HG03045 (cell line): ENCODE results near the gene BTBD9.

Source experiments
- ATAC-seq: cut with Tn5 transposase; IDR thresholded peaks from one replicate; pipeline ENCODE4 v1.9.1; 2021; ENCODE audit warnings: mild to moderate bottlenecking, moderate library complexity; ENCODE audit not compliant: unreplicated experiment

Gene BTBD9

DNA sequence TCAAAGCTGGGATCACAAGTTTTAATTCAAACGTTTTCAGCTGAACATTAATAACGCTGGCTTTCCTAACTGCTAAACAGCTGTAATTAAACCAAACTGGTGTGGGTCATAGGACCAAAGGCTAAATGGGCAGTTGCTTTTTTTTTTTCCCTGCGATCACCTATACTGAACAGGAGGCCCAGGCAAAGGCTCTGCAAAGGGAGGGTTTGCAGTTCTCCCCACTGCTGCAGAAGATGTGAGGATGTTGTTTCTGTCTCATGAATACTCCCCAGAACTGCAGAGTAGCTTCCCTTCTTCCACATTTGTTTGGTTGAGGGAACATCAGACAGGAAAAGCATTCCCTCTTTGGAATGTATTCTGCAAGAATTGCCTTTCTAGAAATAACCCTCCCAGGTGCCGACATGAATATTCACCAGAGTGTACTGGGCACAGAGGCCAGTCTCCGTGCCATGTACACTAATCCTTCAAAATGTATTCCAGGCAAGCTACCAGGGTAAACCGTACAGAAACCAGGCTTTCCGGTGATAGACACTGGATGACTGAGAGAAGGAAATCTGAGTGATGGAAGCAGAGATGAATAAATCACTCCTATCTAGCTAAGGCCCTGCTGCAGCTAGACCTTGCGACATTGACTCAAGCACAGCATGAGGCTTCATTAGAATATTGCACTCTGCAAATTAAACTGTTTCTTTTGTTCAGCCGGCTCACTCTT, 370.1 kb downstream of the BTBD9 start:
- no peak for ATAC-seq

DNA sequence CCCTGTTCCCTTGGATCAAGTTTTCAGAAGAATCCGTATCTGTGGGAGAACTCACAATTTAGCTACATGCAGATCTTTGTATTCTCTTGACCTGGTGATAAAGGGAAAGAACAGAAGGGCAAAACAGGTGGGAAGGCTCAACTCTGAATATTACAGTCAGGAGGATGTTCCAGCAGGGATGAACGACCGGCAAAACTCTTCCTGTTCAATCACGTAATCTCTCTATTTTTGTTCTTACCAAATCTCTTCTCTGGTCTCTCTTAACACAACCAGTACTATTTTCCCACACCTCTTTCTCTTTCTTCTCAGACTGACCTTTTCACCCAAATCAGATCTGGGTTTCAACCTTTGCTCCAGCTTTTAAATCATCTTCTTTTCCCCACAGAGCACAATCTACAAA, 371.4 kb downstream of the BTBD9 start:
- no peak for ATAC-seq

DNA sequence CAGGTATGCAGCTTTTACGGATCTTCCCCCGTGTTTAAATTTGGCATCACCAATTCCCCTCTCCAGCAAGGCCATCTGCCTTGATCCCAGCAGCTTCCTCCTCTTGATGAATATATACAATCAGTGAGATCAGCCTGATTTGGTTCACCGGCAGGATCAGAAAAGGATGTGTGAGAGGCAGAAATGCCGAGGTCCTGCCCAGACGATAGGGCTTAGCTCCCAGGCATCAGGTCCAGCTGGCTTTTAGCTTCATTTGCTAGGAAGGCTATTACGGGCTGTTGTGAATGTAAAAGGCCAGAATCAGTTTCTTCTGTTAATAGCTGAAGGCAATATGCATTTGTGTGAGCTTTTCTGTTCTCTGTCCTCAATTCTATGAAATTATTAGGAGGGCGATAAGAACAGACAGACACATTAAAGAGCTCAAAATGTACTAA, 372.8 kb downstream of the BTBD9 start:
- ATAC-seq: no peak

DNA sequence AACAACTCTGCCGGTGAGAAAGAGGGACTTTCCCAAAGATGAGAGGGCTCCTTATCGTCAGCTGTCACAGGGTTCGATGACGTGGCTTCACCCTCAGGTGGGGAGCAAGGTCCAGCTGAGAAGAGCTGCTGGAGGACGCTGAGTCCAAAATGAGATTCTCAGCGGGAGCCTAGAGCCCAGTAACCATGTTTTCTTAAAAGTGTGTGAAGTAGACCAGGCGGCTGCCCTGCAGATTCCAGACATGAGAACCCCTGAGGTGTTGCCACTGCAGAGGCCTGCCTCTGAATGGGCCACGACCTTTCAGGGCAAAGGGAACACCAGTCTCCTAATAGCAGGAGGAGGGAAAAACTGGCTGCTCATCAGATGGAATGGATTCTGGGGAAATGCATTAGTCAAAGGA, 375.1 kb downstream of the BTBD9 start:
- ATAC-seq: no peak

DNA sequence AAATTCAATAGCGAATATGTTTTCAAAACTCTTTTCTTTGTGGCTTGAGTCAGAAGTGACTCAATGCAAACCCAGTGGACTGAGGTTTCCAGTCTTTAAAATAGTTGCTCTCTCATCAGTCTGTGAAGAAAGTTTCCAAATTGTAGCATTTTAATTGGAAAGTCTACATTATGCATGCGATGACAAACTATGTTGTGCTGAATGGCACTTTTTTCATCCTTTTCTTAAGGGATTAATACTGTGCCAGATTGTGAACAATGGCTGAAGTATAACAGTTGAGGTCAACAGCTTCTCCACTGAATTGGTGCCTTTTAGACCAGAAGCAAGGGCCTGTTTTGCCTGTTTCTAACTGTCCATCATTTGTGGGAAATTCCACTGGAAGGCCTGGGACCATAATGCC, 377.1 kb downstream of the BTBD9 start:
- ATAC-seq: no peak

DNA sequence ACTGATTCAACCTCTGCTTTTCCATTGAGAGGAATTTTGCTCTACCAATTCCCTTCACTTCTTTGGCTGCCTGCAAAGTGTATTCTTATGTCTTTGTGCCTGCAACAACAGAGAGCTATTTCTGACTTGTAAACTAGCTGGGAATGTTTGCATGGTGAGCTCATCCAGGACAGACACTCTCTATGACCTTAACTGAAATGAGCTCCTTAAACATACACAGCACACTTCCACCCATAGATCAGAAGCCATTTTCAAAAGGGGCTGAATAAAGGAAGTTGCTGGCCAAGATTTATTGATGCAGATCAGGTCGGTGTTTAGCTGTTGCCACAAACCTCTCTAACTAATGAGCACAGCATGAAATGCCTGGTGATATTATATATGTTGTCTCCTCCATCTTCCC, 377.7 kb downstream of the BTBD9 start:
- no peak for ATAC-seq

DNA sequence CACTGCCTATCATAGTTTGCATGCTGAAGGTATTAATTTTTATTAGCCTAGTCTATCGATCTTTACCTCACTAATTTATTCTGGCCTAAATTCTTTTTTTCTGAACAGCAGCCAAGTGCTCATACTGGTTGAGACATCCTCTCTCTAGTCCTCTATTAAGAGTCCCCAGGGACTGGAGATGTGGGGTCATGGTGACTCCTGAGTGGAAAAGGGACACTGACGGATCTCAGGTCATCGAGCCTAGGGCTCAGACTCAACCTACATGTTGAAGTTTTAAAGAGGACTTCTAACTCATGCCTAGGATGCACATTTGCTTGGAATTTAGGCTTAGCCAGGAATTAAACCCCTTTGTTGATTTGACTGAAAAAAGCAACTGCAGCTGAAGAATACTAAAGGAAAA, 378.1 kb downstream of the BTBD9 start:
- ATAC-seq: no peak

DNA sequence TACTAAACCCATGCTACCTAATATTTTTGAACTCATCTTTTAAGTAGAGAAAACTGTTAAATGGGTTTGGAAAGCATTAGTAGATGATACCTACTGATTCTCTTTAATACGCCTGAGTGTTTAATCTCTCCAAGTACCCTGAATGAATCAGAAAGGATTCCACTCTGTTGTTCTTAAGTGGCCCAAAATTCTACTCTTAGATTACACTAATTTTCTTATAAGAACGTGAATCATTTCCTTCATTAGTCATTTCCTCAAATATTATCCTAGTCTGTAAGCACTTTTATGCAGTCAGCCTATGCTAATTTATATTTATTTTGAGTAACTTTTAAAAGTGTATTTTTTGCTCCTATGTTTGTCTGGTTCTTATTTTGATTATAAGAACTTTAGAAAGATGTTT, 380.0 kb downstream of the BTBD9 start:
- no peak for ATAC-seq

DNA sequence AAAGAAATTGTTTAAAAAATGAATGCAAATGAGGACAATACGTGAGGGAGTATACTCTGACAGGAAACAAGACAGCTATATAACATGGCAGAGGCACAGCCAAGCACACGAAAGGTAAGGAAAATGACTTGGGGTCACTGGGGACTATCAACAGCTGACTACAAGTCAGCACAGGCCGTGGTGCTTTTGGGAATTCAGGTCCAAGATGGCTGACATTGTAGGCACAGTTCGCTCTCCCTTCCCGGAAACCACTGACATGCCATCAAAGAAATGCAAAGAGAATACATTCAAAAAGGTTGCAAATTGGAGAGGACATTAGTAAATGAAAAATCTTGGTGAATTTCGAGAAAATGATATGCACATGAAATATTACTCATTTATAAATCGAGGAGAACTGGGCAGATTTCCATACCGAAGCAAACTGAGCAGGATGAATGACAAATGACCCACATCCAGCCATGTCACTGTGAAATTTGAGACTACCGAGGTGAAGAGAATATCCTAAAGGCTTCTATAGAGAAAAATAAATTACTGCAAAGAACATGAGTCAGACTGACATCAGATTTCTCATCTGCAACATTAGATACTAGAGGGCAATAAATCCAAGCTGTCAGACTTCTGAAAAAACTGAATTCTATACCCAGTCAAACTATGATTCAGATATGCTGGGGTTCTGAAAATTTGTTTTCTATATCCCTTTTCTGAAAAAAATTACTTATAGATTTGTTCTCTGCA, 391.1 kb downstream of the BTBD9 start:
- ATAC-seq: no peak

DNA sequence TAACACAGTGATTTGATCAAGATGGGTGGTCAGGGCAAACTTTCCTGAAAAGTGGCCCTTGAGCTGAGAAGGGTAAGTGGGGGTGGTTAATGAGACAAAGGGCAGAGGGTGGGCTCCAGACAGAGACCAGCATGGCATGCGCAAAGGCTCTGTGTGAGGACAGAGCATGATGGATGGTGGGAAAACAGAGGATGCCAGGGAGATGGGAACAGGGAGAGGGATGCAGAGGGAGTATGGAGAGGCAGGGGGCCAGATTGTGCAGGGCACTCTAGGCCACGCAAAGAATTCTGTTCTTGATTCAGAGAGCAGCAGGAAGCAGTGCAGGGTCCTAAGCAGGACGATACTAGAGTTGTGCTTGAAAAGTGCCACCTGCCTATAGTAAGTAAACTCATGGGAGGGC, 394.4 kb downstream of the BTBD9 start:
- no peak for ATAC-seq

DNA sequence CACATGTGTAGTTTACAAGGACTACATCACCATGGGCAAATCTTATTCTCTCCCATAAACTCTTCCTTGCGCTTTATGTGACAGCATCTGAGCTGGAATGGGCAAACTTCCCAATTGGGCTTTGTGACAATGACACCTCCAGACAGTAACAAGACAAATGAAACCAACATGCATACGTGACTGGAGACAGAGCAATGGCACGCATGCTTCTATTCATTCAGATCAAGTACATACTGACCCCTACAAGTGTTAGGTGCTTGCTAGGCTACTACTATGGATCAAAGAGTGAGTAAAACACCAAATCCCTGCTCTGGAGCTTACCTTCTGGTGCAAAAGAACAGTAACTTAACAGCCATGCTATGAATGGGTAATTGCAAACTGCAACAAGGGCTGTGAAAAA, 394.9 kb downstream of the BTBD9 start:
- ATAC-seq: no peak

DNA sequence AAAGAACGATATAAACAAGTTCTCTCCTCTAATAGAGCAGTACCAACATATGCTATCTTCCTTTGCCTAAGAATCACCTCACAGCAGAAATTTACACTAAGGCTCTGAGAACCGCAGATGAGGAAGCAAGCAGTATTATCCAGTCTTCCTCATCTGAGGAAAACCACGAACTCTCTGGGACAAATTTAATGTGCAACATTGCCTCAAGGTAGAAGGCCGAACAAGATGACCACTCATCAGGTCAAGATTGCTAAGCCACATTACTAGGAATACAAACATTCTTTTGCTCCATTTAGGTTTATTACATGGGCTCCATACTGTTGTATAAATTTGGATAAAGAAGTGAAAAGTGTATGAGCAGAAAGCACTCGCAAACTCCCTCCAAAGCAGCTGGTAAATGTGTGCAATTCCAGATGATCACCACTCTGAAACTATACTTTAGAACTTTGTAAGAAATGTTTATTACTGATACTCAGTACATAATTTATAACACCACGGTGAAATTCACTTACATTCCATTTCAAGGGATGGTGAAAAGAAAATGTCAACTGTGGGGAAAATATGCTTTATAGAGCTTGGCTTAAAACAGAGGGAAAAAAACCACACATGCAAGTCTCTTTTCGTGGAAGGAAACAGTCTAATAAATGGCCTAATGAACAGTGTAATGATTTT, 398.4 kb downstream of the BTBD9 start:
- no peak for ATAC-seq

DNA sequence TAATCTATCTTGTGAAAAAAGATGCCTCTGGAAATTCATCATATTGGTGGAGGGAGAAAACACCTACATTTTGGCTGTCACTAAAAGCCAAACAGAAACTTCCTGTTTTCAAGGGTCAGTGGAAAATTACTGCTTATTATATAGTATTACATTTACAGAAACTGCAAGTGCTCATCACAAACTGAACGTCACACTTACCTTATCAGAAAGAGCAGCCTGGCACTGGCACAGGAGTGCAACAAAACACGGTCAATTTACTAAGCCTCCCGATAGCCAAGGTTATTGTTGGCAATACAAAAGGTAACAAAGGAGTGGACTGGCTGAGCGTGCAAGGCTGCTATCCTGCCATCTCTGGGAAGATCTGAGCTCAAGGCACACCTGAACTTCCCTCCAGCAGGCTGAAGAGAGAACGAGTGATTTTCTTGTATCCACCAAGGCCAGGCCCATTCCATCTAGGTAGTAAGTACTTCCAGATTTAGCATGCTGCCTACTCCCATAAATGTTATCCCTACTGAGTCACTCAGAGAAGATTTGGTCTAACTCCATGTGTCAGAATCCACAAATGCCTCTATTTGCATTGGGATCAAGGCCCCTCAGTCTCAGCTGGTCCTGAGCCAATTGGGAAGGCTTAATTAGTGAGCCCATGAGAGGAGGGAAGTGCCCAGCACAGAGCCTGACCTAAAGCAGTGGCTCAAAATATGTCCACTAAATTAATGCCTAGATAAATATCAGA, 399.8 kb downstream of the BTBD9 start:
- ATAC-seq: no peak

DNA sequence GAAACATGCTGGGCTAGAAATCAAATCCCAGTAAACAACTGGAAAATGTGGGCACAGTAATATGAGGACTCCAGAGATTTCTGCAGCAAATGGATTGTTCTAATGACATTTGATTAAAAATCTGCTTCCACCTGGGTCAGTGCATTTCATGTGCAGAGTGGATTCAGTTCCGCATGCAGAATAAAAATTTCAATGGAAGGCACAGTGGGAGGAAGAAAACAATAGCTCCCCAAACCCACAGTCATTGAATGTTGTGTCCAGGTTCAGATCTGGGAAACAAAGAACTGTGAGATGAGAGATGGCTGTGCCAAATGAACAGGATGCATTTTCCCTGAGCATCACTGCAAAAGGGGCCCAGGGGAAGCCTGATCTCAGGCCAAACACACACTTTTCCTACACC, 403.1 kb downstream of the BTBD9 start:
- no peak for ATAC-seq

DNA sequence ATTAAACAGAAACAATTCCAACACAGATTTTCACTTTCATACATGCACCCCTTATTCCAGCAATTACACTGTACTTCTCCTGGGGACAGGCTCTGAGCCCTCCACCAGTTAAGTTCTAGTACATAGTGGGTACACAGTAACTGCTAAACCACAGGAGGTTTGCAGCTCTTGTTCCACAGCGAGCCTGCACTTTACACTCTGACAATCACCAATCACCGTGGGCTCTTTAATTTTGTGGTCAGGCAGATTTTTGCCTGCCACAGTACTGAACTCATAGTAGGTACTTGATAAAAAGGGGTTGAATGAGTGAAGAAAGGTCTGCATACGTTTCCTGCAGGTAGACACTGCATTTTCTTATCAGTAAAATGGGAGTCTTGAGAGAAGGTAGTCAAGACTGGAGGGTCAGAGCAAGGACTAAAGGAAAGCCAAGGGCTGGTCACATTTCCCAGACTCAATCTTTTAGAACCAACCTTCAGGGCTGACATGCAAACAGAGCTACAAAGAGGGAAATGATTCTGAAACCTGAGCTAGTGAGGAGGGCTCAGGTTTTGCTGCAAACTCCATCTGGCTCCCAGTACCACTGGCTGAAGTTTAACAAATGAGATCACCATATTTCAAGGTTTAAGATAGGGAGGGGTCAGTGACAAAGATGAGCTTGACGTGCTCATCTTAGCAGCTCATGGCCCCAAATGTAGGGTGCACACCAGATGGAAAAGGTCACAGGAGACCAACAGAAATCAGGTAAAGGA, 404.6 kb downstream of the BTBD9 start:
- ATAC-seq: peak; percentile 81

DNA sequence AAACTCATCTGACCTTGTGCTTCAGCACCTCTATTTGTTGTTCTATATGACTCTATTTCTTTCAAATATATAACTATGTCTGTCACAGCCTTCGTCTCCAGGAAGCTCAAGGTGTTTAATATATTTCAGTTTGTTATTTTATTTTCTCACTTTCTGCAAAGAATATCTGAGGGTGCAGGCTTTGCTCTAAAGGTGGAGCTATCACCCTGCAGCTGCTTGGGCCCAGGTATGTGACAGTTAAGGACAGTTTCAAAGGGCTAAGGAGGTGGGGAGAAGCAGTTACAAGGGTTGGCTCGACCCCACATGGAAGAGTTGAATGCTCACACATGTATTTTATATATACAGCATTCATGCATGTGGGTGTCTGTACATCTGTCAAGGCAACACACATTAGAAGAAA, 405.6 kb downstream of the BTBD9 start:
- ATAC-seq: no peak

DNA sequence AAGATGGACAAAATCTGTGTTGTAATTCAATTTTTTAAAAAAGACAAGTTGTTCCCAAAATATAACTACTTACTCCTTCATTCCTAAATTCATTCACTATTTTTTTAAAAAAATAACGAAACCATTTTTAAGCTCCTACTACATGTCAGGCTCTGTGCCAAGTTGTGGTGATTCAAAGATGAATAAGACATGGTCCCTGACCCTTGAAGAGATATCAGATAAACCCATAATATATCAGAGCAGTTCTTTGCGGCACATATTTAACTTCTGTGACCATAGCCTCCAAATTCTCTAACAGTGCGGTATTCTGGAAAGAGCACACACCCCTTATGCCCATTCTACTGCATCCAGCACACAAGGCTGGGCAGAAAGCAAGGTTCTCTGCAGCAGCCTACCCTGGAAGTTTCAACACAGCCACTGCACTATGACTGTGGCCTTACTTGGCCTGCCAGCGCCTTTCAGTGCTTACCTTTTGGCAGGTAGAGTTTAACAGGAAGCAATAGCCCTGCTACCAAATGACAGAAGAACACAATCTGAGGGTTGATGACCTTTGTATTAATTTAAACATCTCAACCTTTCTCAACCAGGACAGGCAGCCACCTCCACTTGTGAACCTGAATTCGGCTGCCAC, 406.5 kb downstream of the BTBD9 start:
- ATAC-seq: no peak

DNA sequence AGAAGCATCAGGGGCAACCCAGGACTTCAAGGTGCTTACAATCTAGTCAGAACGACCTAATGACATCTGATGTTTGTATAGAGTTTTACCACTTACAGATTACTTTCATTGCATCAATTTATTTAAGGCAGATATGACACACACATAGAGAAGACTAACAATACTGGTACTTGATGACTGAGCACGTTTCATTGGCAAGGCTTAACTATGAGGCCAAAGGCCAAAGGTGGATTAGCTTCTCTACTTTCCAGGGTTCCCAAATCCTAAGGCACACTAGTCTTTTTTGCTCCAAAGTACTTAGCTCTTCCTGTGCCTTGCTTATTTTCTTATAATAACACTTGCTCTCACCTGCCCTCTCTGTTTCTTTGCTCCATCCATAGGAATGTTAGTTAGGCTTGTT, 414.0 kb downstream of the BTBD9 start:
- ATAC-seq: no peak

DNA sequence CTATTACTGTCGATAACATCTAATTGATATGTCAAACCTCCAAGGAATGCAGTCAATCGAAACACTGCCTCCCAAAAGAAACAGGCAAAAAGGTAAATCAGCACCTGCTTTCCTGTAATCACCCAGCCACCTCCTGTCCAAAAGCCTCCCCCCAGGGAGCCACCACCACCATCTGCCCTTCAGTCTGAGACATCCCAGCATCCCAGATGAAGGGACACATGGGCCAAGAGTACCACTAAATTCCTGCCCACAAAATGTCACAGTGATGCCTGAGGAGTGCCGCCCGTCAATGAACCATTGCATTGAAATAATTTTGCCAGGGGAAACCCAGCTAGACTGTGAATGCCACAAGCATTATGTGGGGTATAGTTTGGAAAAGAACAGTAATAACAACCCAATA, 418.5 kb downstream of the BTBD9 start:
- ATAC-seq: no peak

DNA sequence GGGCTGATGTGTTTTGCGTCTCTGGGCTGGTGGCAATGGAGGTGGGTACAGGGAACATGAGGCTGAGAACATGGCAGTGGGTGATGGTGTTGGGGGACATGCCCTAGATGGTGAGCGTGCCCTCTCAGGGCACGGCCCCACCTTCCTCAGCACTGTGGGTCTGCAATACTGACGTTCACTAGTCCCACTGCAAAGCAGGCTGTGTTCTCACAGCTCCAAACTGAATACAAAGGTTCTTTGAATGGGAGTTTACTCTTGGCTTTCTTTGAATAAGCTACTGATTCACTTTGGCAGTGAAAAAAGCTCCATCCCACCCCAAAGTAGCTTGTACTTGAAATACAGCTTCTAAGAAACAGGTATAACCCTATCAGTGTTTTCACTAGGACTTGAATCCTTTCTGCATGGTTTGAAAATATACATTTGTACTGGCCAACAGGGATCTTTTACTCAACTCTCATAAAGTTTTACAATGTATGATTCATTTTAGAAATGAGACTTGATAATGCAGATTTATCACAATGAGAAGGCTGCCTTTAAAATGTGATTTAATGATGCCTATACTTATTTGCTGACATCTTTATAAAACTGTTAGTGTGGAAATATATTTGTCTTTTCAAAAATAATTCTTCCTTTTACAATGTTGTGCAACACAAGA, 419.5 kb downstream of the BTBD9 start:
- no peak for ATAC-seq
